Activated effector memory CD4-positive, alpha-beta T cell treated with Interleukin-2 at 50 U/mL for 16 hours (primary cell): Measurements from ENCODE around the gene CNNM3.
A peak's percentile ranks its signal among the peaks of the same experiment; 100 is the strongest.

Experiments used
- DNase-seq: peaks from one replicate; pipeline ENCODE4 v3.0.0-alpha.2; 2020

Gene CNNM3

DNA sequence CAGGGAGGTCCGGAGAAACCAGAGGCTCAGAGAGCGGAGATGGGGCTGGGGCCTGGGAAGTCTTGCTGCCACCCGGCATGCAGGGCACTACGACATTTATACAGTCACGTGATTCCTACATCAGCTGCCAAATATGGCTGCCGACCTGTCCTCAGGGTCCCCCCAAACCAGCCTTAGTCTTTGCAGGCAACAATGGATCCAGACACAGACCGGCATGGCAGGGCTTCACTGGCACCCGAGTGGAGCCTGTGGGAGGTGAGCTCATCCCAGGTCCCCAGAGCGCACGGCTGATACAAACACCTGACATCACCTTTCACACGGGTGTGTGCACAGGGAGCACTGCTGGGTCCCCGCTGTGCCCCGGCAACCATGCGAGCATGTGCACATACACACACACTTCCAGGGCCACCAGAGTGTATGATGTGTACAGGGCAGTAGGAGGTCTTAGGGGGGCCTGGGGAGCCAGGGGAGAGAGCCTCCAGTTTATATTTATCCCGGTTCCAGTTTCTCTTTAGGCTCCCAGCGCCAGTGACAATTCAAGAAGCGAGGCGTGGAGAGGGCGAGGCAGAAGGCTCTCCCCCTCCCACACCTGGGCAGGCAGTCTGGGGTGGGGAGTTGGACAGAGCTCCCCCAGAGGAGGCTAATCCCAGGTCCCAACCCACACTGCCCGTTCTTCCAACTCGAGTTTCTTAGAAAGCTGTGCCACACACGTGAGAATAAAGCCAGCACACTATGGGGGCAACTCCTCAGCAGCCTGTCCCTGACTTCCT lies 51.1 kb downstream of the CNNM3 start:
- no peak for DNase-seq

DNA sequence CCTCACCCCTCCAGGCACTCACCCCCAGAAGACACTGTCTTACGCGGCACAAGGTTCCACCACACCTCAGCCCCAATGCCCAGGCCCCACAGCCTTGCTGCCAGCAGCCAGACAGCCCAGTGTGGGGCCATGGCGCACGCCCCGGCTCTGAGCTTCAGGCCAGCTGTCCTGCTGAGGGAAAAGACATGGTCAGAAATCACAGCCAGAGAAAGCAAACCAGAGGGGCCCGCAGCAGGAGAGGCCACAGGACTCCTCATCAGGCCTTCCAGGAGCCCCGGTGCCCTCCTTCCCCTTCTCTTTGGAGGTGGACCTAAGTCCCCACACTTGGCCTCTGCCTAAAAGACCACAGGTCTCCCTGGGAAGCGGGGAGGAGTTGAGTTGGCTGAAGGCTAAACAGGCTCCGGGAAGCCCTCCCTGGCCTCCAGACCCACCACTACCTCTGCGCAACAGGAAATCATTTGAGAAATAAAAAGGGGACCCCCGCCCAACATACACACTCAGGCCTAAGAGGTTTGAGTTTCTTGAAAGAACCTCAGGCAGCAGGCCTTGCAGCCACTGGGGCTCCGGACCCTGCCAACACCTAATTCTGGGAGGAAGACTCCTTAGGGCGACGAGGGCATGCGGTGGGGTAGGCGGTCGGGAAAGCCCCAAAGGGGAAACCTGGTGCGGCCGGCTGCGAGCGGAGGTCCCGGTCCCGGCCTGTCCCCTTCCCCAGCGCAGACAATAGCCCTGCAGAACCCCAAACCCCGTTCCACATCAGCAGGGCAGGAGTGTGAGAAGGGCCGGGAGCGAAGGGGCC lies 51.9 kb downstream of the CNNM3 start:
- no peak for DNase-seq

DNA sequence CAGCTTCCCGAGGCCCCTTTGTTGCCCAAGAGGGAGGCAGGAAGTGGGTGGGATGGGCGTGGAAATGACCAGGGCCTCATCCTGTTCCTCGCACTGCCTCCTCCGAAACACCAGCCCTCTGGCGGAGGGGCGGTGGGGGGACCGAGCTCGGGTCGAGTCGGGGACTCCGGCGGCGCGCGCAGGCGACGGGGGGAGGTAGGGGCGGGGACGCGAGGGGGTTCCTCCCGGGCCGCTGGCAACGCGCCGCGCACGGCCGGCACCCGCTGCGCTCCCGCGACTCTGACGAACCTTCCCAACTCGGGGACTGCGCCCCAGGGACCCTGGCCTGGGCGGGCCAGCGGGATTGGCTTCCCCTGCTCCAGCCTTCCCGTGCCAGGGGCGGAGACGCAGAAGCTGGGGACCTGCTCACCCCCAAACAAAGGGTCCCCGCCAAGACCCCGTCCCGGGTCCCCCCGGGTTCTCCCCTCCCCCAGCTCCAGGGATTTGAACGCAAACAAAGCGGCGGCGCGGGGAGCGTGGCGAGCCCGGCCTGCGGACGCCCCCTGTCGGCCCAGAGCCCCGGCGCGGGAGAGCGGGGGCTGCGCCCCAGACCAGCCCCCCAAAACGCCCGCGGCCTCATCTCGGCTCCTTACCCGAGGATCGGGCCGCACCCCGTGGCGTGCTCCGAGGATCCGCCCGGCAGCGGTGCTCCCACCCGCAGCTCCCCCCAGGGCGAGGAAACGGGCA lies 52.6 kb downstream of the CNNM3 start:
- peak; percentile 51 for DNase-seq

DNA sequence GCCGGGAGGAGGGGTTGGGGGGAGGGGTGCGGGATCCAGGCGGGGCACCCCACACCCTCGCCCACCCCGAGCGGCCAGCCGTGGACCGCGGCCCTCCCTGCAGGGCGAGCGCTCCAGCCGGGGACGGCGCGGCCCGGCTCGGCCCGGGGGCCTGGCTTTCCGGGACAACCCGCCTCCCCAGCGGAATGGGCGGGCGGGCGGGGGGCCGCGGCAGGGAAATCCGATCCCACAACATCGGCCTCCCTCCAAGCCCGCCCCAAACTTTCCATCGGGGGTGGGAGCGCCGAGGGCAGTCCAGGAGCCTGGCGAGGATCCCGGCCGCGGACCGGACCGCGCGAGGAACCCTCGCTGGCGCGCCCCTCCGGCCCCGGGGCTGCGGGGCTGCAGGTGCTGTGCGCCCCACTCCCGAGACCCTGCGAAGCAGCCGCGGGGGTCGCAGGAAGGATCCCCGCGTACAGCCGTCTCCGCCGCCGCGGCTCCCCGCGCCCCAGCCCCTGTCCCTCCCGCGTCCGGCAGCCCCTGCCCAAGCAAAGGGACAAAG lies 53.3 kb downstream of the CNNM3 start:
- no peak for DNase-seq

DNA sequence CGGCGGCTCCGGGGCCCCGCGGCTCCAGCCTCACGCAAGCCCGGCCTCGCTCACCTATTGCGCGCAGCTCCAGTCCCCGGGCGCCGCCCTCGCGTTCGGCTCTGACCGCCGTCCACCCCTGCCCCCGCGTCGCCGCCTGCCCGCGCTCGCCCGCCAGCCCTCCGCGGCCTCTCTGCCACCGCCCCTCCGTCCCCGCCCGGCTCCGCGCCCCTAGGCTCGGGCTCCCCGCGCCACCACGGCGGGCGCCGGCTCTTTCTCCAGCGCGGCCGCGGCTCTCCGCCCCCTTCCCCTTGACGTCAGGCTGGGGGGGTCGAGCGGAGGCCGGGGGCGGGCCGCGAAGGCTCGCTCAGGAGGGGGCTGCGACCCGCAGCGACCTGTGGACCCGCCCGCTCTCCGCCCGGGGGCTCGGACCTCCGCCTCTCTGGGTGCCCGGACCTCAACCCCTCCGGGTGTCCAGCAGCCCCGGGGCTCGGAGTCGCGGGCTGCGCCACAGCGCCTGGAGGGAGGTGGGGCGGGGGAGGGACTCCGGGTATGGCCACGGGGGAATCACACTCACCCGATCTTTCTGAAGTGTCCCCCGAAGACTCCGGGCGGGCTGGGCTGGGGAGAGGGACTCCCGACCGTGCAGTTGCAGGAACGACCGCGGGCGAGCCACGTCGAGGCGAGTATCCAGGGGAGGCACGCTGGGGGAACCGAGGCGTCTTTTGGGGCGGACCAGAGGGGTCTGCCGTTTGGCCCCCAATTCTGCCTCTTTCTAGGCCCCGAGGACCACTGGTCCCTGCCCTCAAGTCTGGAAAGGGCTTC lies 54.0 kb downstream of the CNNM3 start, which contains the start of gene SEMA4C:
TSS of gene SEMA4C (minus strand) at position 259 of the 804 bp plus-strand sequence. CDS start 2,194 bp downstream, outside the sequence.
- peak; percentile 54 for DNase-seq

DNA sequence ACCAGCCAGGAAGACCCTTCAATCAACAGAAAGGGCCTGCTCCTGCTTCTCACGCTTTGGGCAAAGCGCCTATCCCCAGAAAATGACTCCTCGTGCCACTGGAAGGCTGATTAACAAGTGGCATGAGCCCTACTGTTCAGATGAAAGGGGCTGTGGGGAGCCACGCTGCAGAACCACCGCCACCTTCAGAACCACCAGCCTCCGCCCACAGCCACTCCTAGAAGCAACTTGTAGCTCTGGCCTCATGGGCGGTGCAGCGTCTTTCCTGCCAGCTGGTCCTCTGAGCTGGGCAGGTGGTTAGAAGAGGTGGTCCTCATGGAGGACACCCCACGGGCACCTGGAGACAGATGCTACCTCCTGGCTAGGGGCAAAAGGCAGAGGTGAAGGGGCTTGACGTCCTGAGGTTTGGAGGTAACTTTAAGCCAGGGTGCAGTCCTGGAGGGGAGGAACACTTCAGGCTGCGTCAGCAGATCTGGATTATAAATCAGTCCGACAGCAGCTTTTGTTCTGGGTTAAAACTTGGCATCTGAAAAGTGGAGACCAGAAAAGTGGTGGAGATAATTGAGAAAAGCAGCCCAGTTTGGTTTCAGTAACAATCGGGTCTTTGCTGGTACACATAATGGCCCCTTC lies 54.7 kb downstream of the CNNM3 start:
- peak; percentile 65 for DNase-seq

DNA sequence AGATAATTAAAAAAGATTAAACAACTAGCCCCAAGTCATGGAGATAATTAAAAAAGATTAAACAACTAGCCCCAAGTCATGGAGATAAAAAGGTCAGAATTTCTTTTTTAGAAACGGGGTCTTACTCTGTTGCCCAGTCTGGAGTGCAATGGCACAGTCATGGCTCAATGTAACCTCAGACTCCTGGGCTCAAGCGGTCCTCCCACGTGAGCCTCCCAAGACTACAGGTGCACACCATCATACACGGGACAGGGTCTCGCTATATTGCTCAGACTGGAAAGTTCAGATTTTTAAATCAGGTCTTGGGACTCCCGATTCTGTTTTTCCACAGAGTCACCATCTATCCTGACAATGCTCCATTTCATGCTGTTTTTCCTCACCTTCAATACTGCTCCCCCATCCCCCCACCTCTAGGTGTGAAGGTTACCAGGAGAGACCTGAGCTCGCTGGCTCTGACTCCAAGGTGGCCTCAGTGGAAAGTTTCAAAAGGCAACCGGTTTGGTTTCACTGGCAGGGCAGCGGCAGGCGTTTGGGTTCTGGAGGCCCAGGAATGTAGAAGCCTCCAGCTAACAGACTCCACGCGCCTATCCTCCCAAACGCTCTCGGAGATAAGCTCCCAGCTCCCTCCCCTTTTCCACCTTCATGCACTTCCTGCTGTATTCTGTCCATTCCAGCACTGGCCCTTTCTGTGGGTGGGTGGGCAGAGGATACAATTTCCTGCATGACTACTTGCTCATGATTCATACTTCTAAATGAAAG lies 56.7 kb downstream of the CNNM3 start:
- no peak for DNase-seq

DNA sequence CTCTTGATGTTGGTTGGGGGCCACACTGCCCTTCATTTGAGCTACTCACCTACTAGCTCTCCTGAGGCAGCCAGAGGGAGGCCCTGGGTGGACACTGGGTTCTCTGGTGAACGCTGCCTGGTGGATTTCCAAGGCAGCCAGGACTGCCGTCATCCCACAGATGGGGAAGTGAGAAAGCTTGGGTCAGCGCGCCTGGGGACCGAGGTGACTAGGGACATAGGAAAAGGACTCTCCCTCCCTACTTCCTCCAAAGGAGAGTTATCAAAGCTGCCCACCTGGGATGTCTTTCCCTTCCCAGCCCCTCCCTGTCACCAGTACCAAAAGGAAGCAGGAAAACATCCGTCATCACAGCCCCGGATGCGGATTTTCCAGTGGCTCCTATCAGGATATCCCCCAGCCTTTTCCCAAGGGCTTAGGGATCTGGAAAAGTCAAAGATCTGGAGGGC lies 57.6 kb downstream of the CNNM3 start:
- no peak for DNase-seq

DNA sequence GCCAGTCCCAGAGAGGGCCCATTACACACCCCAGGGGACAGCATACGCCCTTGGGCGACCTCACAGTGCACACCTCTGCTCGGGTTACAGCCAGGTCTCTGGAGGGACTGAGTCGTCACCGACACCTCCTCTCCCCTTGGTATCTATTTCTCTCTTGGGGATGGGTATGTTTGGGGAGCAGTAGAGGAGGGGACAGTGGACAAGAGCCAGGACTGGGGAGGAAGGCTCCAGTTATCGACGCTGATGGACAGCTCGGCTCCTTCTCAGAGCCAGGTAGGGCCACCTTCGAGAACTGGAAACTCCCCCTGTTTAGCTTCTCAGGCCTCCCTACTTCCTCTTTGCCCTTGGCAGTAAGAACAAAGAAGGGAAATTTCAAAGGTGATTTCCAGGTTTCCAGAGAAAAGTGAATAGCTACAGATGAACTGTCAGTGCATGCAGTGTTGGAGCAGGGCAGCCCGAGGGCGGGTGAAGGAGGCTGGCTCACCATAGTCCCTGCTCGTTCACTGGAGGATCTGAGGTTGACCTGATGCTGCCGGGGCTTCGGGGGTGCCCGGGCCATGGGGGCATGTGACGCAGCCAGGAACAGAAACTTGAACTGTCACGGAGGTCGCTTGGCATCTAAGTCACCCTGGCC lies 58.2 kb downstream of the CNNM3 start:
- DNase-seq, result no peak

DNA sequence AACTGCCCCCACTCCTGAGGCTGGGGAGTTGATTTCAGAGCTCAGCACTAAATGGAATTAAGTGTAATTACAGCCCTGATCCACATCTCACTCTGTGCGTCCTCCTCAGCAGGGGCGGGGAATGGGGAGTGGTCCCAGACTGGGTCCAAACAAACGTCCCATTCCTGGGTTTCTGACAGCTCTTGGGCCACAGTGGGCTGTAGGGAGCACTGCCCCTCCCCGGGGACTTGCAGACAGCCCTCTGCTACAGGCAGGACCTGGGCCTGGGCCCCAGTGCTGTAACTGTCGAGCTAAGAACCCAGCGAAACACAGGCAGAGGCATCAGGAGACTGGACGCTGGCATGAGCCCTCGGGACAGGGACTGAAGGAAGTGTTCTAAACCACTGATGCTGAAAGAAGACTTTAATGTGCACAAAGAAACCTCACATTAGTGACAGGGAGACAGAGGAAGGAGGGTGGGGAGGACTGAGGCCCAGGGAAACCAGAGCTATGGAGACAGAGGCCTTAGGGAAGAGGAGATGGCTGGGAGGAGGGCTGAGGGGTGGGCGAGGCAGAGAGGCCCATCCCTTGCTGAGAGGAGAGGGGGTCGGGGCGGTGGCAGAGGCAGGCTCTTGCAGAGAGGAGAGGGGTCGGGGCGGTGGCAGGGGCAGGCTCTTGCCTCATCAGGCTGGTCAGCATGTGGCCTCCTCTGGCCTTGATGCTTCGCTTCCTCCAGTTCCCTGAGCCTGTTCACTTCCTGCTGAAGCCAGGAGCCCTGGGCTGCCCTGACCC lies 59.6 kb downstream of the CNNM3 start:
- no peak for DNase-seq

DNA sequence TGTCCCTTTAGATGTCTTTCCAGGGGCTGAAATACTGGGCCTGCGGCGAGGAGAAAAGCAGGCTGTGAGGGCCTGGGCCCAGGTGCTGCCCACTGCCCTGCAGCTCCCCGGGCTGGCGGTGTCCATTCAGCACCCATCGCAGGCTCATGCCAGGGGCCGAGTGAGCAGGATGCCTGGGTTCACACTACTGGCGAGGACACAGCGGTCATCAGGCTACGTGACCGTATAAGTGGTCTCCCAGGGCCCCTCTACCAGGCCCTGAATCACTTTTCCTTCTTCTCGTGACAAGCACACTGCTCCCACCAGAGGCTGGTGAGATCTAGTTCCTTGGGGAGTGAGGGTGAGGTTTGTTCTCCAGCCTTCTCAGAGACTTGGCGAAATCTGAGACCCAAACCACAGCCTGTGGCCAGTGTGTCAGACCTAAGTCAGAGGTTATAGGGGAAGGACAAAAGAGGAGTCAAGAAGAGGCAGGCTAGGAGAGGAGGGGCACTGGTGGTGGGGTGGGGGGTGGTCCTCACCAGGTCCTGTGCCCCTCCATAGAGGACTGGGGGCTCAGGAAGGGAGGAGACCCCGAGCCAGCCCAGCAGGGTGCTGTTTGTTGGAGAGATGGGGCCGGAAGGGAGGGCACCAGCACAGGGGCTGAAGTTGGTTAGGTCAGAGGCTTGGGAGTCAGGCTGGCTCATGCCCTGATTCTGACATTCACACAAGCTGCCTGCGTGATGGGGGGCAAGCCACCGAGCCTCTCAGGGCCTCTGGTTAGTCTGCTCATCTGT lies 60.4 kb downstream of the CNNM3 start:
- no peak for DNase-seq

DNA sequence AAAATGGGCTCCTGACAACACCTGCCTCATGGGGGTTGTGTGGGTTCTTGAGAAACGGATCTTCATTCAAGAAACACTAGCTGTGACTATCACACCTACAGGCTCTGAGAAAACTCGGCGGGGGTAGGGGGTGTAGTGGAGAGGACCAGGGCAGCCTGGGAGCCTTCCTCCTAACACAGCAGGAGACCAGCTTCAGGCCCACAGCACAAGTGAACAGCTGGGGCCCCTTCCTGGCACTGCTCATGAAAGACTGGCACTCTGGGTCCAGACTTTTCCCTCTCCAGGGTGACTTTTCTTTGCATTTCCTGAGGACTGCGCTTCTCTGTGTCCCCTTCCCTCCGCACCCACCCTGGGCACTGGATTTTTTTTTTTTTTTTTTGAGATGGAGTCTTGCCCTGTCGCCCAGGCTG lies 61.0 kb downstream of the CNNM3 start:
- no peak for DNase-seq

DNA sequence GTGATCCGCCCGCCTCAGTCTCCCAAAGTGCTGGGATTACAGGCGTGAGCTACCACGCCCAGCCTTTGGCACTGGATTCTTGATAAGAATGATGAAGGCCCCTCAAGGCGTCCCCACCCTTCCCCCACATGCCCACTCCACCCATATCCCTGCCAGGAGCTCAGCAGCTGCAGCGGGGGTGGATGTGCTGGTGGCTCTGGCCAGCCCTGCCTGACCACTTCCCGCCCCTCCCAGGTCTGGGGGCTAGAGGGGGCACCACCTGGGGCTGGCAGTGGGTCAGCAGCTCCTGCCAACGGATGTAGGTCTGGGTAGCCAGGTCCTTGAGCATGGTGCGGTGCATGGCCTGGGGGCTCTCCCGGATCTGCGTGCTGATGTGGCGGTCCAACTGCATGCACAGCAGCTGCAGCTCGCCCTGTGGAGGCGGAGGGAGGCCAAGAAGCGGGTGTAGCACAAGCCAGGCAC lies 61.6 kb downstream of the CNNM3 start:
- DNase-seq, result no peak

DNA sequence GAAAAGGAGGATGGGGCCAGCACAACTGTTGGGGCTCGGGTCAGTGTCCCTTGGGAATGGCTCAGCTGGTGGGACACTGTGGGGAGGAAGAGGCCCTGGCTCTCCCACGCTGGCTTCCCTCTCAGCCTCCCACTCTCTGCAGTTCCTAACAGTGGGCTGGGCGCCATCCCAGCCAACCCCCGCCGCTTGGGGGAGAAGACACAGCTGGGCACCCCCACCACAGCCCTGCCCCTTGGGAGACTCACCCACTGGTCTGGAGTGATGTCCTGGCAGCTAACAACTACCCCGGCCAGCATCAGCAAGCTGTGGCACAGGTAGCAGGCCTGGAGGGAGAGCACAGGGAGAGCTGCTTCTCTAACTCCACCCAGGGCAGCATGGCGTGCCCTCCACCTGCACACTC lies 62.1 kb downstream of the CNNM3 start:
- DNase-seq, result no peak

DNA sequence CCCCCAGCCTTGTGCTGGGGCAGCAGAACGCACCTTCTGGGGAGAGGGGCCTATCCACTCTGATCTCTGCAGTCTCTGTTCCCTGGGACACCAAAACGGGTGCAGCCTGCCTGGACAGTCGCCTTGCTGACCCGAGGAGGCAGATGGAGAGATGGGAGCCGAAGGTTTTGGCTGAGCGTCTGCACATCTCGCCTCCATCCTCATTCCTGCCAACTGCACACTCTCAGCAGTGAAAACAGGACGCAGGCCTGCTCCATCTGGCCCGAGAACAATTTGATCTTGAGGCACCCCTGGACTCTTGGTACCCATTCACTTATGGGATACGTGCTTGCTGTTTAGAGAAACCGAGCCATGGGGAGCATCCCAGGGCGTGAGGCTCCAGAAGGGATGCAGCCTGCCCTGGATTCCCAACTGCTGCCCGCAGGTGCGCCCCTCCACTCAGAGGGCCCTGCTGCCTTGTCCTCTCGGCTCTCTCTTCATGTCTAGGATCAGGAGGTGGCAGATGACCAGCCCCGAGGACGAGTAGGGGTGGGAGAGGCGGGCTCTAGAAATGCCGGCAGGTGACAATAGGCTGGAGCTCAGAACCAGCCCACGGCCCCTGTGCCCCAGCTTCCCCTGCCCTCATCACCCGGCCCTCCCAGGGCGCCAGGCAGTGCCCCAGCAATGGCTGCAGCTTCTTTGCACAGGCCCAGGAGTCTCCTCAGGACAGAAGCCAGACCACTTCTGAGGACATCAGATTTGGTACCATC lies 62.9 kb downstream of the CNNM3 start:
- DNase-seq, result no peak

DNA sequence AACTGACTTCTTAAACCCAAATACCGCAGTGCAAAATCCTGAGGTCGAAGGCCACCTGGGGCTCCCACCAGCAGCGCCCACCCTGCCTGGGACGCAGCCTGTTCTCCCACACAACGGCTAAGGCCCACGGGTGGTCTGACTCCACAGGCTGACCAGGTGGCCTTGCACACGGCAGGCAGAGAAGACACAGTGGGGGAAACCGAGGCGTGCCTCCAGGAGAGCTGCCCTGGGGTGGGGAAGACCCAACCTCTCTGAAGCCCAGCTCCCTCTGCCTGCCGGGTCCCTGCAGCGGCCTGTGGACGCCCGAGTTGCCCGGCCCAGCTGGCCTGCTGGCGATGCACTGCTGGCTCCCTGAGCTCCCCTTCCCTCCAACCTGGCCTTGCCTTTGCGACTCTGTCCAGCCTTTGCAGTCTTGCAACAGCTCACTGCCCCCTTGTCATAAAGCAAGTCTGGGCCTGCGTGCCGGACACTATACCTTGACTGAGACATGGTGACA lies 63.5 kb downstream of the CNNM3 start:
- no peak for DNase-seq

DNA sequence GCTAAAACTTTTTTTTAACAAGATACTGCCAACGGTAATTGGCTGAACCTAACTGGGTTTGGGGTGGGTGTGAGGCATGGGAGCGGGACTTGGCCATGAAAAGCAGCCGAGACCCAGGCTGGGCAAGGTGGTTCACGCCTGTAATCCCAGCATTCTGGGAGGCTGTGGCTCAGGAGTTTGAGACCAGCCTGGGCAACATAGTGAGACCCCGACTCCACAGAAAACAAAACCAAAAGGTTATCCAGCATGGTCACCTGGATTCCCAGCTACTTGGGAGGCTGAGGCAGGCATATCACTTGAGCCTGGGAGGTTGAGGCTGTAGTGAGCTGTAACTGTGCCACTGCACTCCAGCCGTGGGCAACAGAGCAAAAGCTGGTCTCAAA lies 64.8 kb downstream of the CNNM3 start:
- no peak for DNase-seq
